Measurements from ENCODE around the gene MYD88. TPM values are rescaled to one million over a fixed set of nuclear protein-coding genes. Genes with fewer than 3 reads are reported as not detected.

Gene MYD88
- total and polyA plus RNA-seq, 9 of the 15 experiments (the other 6 are each of a cell fraction or from before 2014, with no cell fraction given): 3.2 to 47.3 (median 27.6) TPM

- Histone ChIP-seq H3K4me3 (no peak overlapping the region), H3K9me3 (replicated peaks; ENCODE audit: control insufficient read depth, insufficient read depth, low read depth, low read length) (peaks cover 3% of the 10 kb centered on the region), H3K27me3 (ENCODE audit: control insufficient read depth in 2 of 2, insufficient read depth in 2 of 2, low read length in 2 of 2) (peaks cover 36 to 40% of the 10 kb centered on the region in 2 experiments), H3K4me2 (ENCODE audit: insufficient read depth, low read length) (no peak overlapping the region), H2AFZ (ENCODE audit: low read depth, low read length) (no peak overlapping the region), H4K20me1 (replicated peaks; ENCODE audit: control insufficient read depth, insufficient read depth, low read length) (no peaks in the 10 kb centered on the region), H3K4me1 (replicated peaks in 1 of 2; ENCODE audit: control insufficient read depth in 2 of 2, insufficient read depth in 2 of 2, low read length in 2 of 2) (no peaks in the 10 kb centered on the region), H3K36me3 (ENCODE audit: control insufficient read depth, insufficient read depth, low read length) (no peaks in the 10 kb centered on the region), H3K79me2 (ENCODE audit: control insufficient read depth, insufficient read depth, low read length) (no peaks in the 10 kb centered on the region), H3K9me1 (ENCODE audit: control insufficient read depth, insufficient read depth, low read length) (peaks cover 2% of the 10 kb centered on the region), H3K9ac (ENCODE audit: insufficient read depth in 1 of 2, low read depth in 2 of 2, low read length in 2 of 2) (no peak overlapping the region), H3K27ac (ENCODE audit: extremely low read depth, low read depth, low read length) (no peak overlapping the region)
- ATAC-seq (no peak), FAIRE-seq (no peak), DNase-seq (ENCODE audit: extremely low read depth in 1 of 4, low spot score in 3 of 4) (no peak)
- no TSS peak for BruUV-seq (replicated peaks)
- intact Hi-C loops (cut with micrococcal nuclease): no loop called here
- POLR2A ChIA-PET: interaction anchor here (0.6 to 0.8 kb wide), 2 partner anchors 24 to 272 kb away, joined by 3 read pairs; no protein-coding TSS in a partner anchor
- 0% methylated on average over 2 of the region's 2 CpGs for WGBS (ENCODE audit: insufficient coverage, low coverage, missing lambda C conversion rate)
- in situ Hi-C loops (cut with MboI): no loop called here
- CTCF ChIA-PET (ENCODE audit: low intra/inter-chr PET ratio): no interaction called here
- no peak for TF ChIP-seq RFX5 (IDR thresholded peaks at IDR 0.05; ENCODE audit: low read depth, low read length)
- no peak for TF ChIP-seq EWSR1 (IDR thresholded peaks at IDR 0.05; ENCODE audit: borderline replicate concordance, low read depth, partially characterized antibody)
- TF ChIP-seq, protein P1, sequence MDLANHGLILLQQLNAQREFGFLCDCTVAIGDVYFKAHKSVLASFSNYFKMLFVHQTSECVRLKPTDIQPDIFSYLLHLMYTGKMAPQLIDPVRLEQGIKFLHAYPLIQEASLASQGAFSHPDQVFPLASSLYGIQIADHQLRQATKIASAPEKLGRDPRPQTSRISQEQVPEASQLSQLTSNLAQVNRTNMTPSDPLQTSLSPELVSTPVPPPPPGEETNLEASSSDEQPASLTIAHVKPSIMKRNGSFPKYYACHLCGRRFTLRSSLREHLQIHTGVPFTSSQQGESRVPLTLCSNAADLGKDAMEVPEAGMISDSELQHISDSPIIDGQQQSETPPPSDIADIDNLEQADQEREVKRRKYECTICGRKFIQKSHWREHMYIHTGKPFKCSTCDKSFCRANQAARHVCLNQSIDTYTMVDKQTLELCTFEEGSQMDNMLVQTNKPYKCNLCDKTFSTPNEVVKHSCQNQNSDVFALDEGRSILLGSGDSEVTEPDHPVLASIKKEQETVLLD (IDR thresholded peaks at IDR 0.05): no peak
- no peak for TF ChIP-seq ZNF324 (CRISPR knock-in tag; IDR thresholded peaks at IDR 0.05)
- no peak for TF ChIP-seq ETV1 (tag; conservative IDR thresholded peaks at IDR 0.05; ENCODE audit: low read depth)
- TF ChIP-seq, protein P2, sequence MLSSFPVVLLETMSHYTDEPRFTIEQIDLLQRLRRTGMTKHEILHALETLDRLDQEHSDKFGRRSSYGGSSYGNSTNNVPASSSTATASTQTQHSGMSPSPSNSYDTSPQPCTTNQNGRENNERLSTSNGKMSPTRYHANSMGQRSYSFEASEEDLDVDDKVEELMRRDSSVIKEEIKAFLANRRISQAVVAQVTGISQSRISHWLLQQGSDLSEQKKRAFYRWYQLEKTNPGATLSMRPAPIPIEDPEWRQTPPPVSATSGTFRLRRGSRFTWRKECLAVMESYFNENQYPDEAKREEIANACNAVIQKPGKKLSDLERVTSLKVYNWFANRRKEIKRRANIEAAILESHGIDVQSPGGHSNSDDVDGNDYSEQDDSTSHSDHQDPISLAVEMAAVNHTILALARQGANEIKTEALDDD (IDR thresholded peaks at IDR 0.05): no peak
- no peak for TF ChIP-seq EP300 (IDR thresholded peaks at IDR 0.05; ENCODE audit: low read length)
- no peak for TF ChIP-seq ZNF551 (CRISPR knock-in tag; IDR thresholded peaks at IDR 0.05)
- no peak for TF ChIP-seq BRD4 (IDR thresholded peaks at IDR 0.05)
- TF ChIP-seq, protein P3, sequence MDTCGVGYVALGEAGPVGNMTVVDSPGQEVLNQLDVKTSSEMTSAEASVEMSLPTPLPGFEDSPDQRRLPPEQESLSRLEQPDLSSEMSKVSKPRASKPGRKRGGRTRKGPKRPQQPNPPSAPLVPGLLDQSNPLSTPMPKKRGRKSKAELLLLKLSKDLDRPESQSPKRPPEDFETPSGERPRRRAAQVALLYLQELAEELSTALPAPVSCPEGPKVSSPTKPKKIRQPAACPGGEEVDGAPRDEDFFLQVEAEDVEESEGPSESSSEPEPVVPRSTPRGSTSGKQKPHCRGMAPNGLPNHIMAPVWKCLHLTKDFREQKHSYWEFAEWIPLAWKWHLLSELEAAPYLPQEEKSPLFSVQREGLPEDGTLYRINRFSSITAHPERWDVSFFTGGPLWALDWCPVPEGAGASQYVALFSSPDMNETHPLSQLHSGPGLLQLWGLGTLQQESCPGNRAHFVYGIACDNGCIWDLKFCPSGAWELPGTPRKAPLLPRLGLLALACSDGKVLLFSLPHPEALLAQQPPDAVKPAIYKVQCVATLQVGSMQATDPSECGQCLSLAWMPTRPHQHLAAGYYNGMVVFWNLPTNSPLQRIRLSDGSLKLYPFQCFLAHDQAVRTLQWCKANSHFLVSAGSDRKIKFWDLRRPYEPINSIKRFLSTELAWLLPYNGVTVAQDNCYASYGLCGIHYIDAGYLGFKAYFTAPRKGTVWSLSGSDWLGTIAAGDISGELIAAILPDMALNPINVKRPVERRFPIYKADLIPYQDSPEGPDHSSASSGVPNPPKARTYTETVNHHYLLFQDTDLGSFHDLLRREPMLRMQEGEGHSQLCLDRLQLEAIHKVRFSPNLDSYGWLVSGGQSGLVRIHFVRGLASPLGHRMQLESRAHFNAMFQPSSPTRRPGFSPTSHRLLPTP (IDR thresholded peaks at IDR 0.05; ENCODE audit: borderline replicate concordance, extremely low read depth, insufficient read length): no peak
- TF ChIP-seq FOXA1 (IDR thresholded peaks at IDR 0.05; ENCODE audit: borderline replicate concordance): no peak
- TF ChIP-seq, protein P4, sequence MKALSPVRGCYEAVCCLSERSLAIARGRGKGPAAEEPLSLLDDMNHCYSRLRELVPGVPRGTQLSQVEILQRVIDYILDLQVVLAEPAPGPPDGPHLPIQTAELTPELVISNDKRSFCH (CRISPR knock-in tag; IDR thresholded peaks at IDR 0.05): no peak
- TF ChIP-seq, protein P4 (tag; IDR thresholded peaks at IDR 0.05): no peak
- no peak for TF ChIP-seq POLR2AphosphoS2 (IDR thresholded peaks at IDR 0.05; ENCODE audit: low read length)
- TF ChIP-seq ZNF274 (IDR thresholded peaks at IDR 0.05; ENCODE audit: borderline replicate concordance, low read depth, low read length): no peak
- TF ChIP-seq RBBP5 (IDR thresholded peaks at IDR 0.05; ENCODE audit: borderline replicate concordance, insufficient read depth, low read length, poor library complexity, severe bottlenecking): no peak
- TF ChIP-seq CREB1 (IDR thresholded peaks at IDR 0.05): no peak
- no peak for TF ChIP-seq CREB1 (CRISPR knock-in tag; IDR thresholded peaks at IDR 0.05)
Observed at GRCh38 chr3:38089163-38089562, 49.3 kb upstream of the MYD88 start.
